ENCODE data around the gene CLCF1.

- TF ChIP-seq SIN3A (IDR thresholded peaks at IDR 0.05; ENCODE audit: low read depth, low read length) (no peak), ZSCAN29 (IDR thresholded peaks at IDR 0.05) (no peak), EZH2 (IDR thresholded peaks at IDR 0.05; ENCODE audit: borderline replicate concordance, control insufficient read depth, low read depth, low read length) (no peak)
Measured at GRCh38 chr11:67408437-67409200, 35.2 kb upstream of the CLCF1 start.
